HG02678 (cell line): ENCODE measurements around the gene ACSF3.

ENCODE experiments used
- ATAC-seq: cut with Tn5 transposase; IDR thresholded peaks from one replicate; pipeline ENCODE4 v1.9.1; 2021; ENCODE audit warnings: mild to moderate bottlenecking, moderate library complexity; ENCODE audit not compliant: unreplicated experiment

The ACSF3 gene

DNA sequence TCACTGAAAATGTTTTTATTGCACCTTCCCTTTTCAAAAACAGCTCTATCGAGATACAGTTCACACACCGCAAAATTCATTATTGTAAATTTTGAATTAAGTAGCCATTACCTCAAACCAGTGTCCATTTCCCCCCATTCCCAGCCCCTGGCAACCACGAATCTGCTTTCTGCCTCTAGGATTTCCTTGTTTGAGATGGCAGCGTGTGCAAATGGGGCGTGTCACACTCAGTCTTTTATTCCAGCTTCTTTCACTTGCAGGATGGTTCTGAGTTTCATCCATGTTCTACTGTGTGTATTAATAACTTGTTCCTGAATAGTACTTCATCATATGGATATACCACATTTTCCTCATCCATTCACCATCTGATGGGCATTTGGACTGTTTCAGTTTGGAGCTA lies 14.8 kb downstream of the ACSF3 start:
- ATAC-seq = no peak

DNA sequence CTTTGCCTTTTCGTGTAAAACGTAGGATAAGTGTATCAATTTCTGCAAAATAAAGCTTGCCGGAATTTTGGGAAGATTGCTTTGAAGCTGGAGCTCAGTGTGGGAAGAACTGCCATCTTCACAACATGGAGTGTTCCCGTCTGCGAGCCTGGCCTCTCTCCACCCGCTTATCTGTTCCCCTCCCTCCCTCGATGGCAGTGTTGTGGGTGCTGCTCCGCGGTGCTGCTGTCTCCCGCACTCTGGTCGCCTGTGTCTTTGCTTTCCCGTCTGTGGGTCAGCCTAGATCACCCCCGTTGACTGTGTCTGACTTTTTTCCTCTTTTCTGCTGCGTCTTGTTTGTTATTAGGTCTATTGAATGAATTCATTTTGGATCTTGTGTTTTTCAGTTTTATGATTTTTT lies 17.0 kb downstream of the ACSF3 start:
- ATAC-seq = no peak

DNA sequence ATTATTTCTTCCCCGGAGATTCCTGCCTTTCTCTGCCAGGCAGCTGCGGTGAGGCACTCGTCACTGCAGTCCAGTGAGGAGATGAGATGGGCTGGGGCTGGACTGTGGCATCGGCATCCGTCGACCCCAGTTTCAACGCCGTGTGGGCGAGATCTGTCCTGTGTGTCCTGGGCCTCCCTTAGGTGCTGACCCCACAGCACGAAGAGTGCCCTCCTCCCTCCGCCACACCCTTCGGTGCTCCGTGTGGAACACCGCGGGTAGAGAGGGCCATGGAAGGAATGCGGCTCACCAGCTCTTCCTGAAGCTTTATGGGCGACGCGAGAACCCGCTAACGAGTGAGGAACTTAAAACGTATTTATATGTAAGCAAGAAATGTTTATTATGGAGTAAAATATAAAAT lies 17.6 kb downstream of the ACSF3 start:
- ATAC-seq = no peak

DNA sequence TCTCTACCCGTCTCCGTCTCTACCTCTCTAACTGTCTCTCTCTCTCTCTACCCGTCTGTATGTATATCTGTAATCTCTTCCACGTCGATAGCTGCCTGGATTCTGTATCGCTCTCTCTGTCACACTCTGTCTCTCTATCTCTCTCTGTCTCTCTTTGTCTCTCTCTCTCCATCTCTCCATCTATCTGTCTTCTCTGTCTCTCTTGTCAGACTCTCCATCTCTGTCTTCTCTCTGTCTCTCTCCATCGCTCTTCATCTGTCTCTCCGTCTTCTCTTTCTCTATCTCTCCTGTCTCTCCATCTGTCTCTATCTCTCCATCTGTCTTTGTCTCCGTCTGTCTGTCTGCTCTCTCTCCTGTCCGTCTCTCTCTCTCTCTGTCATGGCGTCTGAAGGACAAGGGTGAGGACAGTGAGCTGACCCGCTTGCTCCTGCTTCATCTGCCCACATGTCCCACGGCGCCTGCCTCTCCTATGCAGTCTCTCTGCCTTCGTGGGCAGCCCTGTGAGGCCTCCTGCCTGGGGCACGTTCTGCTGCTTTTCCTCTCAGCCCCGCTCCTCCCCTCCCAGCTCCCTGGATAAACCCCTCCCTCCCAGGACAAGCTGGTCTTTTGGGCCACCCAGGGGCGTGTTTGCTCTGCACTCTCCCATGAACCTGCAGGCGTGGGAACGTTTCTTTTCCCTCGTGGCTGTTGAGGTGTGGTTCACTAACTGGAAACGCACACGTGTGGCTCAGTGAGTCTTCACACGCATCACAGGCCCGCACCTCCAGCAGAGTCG lies 18.9 kb downstream of the ACSF3 start:
- ATAC-seq = no peak

DNA sequence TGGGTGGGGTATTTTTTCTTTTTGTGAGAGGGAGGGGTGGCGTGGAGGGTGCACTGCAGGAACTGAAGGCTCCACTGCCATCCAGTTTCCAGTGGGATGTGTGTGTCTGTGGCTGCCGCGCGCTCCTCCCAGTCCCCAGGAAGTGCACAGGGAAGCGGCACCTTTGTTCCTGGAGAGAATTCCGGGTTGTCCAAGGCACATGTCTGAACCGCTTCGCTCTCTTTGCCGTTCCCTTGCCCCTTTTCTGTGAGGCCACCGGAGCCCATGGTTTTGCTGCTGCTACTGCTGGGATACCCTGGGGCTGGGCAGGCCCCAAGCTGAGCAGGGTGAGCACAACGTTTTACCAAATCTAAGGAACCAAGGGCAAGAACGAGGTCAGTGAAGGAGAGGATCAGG lies 19.5 kb downstream of the ACSF3 start:
- no peak for ATAC-seq

DNA sequence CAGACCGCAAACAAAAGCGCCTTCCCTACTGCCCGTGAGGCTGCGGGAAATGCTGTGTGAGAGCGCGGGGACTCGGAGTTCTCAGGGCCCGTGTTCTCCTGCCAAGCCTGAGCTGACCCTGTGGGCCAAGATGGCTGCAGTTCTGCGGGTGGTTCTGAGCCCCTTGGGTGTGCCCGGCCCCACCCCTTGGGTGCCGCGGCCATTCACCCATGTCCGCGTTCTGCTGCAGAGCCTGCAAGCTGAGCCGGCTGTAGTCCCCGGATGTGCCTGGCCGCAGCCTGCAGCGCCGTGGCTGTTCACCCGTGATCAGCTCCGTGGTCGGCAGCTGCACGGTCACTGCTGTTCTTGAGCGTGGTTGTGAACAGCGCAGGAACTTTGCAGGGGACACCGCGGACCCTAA lies 20.0 kb downstream of the ACSF3 start:
- no peak for ATAC-seq

DNA sequence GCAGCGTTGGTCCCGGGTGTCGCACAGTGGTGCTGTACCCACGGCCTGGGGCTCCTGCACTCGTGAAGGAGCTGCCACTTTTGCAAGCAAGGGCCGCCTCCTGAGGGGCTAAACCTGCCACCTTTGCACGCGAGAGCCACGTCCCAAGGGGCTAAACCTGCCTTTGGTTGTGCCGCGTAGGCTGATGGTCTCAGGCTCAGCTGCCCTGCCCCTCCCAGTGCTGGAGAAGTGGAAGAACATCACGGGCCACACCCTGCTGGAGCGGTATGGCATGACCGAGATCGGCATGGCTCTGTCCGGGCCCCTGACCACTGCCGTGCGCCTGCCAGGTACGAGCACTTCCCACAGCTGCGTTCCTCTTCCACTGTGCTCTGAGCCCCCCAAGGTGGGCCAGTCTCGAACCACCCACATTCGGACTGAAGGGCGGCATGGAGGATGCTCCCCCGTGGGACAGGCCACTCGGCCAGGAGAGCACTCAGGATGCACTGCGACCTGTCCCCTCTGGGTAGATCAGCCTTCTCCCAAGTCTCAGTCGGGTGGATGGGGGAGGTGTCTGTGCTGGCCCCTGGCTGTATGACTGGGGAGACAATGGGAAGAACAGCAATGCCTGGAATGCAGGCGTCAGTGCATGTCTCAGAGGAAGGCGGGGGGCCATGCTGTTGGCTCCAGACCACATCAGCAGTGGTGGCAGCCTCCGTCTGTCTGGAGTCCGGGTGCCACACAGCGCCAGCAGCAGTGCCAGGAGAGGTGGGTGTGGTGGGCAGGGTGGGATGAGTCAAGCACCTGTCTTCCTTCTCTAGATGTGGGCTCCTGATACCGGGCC lies 20.7 kb downstream of the ACSF3 start:
- ATAC-seq = peak; percentile 4

DNA sequence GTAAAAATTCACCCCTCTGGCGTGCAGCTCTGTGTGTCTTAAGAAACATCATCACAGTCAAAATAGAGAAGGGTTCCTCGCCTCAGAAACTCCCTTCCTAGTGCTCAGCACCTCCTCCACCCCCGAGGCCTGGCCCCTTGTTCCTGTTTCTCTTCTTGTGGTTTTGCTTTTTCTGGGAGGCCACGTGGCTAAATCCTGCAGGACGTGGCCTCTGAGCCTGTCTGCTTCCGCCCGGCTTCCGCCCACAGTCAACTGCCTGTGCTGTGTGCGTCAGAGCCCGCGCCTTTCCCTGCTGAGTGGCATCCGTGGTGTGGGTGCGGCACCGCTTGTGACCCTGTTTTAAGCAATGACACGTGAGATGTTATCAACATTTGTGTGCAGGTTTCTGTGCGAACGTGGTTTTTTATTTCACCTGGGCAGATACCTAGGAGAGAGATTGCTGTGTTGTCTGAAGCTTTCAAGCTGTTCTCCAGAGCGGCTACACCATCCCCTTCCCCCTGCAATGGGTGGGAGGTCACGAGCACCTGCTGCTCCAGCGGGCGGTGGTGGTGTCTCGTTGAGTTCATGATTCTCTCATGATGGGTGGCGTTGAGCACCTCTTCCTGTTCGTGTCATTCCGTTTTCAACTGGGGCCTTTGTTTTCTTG lies 21.7 kb downstream of the ACSF3 start:
- peak; percentile 83 for ATAC-seq

DNA sequence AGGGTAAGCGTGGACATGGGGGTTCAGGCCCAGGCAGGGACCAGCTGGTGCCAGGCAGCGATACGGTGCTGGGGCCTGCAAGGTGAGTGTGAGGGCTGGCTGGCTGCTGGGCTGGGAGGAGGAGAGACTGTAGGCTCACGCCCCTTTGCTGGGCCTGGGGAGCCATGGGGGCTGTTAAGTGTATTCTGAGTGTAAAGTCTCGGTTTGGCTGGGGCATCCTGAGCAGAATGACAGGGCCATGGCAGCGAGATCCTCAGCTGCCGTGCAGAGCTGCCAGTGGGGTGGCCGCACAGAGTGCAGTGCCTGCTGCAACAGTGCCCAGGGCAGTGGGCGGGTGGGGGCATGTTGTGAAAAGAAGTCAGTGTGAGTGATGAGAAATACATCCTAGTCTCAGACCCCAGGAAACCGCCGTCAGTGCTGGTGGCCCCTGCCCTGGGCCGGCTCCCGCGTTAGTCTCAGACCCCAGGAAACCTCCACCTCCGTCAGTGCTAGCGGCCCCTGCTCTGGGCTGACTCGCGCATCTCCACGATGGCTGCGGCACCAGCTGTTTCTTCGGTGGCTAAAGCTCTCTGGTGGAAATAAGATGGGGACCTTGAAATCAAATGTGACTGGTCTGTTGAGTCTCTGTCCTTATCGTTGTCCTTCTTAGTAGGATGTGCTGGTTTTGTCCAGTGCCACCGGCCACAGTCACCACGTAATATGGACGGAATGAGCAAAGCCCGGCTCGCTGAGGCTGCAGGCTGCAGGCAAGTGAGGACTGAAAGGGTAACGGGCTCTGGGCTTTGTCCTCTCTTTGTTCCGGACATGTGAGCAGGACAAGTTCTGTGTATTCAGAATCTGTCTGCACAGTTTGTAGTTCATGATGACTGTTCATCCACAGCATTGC lies 22.9 kb downstream of the ACSF3 start:
- ATAC-seq = no peak

DNA sequence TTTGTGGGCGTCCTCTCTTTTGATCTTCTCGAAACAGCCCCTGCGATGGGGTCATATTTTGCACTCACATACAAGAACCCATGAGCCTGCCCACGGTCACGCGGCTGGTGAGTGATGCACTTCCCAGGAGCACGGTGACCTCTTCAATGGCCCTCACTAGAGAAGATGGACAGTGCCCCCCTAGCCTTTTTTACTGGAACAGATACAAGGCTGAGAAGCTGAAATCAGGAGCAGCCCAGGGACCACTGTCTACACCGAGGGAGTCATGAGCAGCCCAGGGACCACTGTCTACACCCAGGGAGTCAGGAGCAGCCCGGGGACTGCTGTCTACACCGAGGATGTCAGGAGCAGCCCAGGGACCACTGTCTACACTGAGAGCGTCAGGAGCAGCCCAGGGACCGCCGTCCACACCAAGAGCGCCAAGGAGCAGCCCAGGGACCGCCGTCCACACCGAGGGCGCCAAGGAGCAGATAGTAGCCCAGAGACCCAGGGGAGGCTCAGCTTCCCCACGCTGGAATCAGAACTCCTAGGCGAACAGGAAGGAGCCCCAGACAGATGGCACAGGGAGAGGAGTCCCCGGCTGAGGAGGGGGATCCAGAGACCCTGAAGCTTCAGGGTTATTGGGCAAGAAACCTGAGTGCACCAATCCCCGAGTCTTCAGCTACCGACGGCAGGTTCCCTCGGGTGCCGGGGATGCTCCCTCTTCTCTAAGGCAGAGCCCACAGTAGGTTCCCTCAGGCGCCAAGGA lies 23.7 kb downstream of the ACSF3 start:
- ATAC-seq = no peak

DNA sequence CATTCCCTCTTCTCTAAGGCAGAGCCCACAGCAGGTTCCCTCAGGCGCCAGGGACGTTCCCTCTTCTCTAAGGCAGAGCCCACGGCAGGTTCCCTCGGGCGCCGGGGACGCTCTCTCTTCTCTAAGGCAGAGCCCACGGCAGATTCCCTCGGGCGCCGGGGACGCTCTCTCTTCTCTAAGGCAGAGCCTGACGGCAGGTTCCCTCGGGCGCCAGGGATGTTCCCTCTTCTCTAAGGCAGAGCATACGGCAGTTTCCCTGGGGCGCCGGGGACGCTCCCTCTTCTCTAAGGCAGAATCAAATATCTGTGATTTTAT lies 24.3 kb downstream of the ACSF3 start:
- no peak for ATAC-seq

DNA sequence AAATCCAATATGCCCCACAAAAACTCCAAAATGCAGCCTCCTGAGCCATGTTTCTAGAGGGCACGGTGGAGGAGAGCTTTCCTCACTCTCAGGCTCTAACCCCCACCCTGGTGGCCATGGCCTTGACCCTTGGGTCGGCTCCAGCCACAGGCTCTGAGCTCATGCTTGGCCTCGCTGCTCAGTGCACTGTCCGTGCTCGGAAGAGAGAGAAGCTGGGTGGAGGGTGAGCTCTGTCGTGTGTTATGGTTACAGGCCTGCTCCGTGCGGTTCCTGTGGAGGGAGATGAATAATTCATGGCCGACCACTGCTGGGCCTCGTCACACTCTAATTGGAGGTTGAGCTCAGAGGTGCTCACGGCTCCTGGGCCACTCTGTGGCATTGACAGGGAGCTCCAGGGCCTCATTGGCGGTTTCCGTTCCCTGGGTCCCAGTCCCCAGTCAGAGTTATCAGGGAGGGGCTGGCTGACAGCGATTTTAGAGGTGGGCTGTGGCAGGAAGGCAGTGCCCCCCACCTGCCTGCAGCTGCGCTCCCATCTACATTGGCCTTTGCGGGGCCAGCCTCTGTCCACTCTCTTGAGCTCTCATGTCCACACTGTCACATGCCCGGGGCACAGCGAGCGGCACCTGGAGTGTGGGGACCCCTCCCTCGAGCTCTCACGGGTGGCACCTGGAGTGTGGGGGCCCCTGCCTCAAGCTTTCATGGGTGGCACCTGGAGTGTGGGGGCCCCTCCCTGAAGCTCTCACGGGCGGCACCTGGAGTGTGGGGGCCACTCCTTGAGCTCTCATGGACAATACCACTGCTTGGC lies 24.9 kb downstream of the ACSF3 start:
- no peak for ATAC-seq

DNA sequence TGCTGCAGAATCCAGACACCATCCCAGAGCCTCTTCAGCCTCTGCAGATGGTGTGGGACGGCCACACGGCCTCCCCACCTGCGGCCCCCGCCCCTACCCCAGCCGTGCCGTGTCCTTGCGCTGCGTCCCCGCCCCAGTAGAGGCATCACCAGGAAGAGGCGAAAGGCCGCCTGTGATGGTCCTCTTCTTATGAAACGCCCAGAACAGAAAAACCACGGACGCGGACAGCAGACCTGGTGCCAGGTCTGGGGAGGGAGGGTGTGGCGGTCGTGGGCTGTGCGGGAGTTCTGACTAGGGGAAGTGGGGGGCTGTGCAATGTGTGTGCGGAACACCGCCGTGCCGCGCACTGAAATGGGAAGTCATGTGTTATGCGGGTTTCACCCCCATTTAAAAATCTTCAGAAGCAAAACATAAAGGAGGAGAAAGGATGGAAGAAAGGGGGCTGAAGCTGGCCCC lies 25.5 kb downstream of the ACSF3 start:
- no peak for ATAC-seq

DNA sequence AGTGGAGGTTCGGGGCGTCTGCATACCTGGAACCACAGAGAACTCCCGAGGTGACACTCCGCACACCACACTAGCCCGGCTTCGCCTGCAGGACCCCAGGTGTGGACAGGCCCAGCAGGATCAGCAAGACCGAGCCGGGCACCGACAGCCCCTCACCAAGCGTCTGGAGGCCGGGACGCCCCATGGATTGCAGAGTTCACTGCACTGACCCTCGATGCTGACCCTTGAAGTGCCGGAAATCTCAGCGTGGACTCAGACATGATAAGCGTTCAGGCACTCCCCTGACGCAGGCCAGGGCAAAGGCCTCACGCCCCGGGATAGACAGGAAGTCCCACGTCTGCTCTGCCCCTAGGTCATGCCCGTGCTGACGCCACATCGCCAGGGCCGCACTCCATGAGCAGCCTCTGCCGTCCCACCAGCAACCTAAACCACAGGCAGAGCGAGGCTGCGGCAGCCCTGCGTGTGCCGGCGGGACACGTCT lies 26.0 kb downstream of the ACSF3 start:
- no peak for ATAC-seq

DNA sequence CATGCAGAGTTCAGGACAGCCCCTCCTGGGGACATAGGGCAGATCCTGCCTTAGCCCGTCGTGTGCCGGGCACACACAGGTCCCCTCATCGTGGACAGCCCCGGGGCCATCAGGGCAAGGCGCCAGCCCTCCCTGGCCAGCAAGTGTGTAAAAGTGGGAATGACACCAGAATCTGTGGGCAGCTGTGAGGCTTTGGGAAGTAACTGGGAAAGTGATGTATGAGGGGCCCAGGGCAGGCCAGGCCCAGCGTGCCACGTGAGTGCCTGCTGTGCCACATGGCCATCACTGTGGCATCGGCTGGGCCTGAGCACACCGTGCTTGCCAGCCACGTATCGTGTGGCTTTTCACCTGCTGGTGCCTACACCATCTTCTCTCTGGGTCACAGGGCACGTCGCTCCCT lies 26.6 kb downstream of the ACSF3 start:
- ATAC-seq = no peak

DNA sequence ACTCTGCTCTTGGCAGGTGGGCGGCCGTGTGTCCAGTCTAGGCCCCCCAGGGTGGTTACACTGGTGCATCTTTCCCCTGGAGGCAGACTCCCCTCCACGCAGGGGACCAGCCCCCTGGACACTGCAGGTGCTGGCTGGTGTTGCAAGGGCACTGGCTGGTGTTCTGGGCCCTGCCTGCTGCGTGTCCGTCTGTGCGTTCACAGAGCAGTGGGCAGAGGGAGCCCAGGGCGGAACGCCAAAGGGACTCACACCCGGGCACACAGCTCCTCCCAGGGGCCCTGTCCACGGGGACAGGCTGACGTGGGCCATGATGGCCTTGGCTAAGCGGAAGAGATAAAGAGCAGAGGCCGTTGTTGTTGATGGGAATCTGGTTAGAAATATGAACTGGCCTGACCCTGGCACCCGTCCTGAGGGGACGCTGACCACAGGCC lies 27.3 kb downstream of the ACSF3 start:
- no peak for ATAC-seq

DNA sequence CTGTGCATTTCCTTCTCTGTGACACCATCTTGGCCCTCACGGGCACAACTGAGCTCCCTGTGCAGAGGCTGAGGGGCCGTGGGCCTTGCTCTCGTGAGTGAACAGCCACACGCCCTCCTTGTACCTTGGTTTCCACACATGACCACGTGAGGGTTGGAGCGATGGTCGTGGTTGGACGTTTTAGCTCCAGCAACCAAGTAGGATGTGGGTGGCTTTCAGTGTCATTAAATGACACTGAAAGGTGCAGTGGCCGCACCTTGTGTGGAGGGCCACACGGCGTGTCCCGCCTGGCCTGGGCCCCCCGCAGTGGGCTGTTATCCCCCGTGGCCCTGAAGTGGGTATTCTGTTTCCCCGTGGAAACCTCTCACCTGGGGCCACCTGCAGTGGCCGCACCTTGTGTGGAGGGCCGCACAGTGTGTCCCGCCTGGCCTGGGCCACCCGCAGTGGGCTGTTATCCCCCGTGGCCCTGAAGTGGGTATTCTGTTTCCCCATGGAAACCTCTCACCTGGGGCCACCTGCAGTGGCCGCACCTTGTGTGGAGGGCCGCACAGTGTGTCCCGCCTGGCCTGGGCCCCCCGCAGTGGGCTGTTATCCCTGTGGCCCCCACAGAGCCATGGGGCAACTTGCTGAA lies 28.2 kb downstream of the ACSF3 start:
- no peak for ATAC-seq

DNA sequence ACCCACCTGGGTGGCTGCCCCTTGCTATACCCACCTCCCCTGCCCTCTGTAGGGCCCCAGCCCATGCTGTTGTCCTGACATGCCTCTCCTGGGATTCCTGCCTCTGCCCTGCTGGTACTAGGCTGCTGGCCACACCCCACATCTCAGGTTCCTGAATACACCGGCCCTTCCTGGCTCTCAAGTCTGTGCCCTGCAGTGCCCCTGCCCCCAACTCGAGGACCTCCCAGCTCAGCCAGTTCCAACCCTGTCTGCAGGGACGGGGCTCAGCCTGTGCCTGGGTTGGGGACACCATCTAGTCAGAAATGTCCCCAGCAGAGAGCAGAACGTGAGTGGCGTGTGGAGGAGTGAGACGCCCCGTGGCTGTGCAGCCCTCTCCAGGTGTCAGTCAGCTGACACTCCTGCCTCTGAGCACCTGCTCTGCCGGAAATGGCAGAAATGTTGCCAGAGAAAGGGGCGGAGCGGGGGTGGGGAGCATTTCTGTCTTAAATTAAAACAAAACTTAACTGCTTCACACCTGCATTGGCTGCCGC lies 28.7 kb downstream of the ACSF3 start:
- ATAC-seq = peak; percentile 63
